GM10266 (cell line): ENCODE measurements around the gene PHF24.

Source experiments
- DNase-seq: peaks from one replicate; pipeline ENCODE4 v3.0.0; 2012; ENCODE audit errors: extremely low spot score
- CTCF ChIP-seq: IDR thresholded peaks from 2 replicates; pipeline ENCODE4 v1.5.1; 2012; ENCODE audit warnings: mild to moderate bottlenecking, low read depth; ENCODE audit not compliant: control insufficient read depth, insufficient read depth; ENCODE audit errors: missing control alignments

The PHF24 gene

DNA sequence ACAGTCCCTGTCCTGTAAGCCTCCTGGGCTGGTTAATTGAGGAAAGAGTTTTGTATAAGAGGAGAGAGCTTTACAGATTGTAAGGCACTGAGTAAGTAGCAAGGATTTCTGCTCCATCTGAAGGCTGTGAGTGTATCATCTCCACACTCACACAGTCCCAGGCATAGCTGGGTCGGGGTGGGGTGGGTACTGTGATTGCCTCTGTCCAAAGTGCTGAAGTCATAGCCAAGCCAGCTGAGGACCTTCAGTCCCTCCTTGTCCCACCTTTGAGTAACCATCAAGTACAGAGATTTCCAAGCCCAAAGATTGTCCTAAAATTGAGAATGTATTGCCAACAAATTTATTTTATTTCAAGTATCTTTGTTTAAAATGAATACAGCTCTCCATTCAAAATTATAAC, 26.0 kb downstream of the PHF24 start:
- no peak for TF ChIP-seq CTCF
- DNase-seq = no peak

DNA sequence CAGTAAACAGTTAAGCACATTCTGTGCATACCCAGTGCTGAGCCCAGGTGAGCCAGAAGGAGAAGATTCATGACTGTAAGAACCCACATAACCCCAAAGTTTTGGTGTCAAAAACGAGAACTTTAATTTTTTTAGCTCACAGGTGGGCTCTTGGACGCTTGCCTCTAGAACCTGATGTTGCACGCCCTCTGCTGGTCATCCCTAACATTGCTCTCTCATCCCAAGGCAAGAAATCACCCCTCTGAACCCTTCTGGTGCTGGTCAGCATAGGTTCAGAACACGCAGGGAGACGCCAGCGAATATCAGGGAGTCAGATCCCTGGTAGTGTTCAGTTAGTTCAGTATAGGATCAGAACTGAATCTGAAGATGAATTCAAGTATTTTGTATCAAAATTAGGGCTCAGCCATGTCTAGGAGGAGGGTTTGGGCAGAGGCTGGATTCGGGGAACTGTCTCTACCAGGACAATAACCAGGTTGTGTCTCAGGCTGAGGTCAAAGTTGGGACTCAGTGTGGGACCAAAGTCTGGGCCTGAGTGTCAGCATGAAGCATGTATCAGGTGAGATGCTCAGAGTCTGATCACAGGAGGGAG, 27.3 kb downstream of the PHF24 start:
- TF ChIP-seq CTCF = peak; percentile 90
- DNase-seq = peak; percentile 50

- TF ChIP-seq CTCF = no peak
- DNase-seq = peak; percentile 38
Measured at GRCh38 chr9:34986540-34987047, 28.5 kb downstream of the PHF24 start.

DNA sequence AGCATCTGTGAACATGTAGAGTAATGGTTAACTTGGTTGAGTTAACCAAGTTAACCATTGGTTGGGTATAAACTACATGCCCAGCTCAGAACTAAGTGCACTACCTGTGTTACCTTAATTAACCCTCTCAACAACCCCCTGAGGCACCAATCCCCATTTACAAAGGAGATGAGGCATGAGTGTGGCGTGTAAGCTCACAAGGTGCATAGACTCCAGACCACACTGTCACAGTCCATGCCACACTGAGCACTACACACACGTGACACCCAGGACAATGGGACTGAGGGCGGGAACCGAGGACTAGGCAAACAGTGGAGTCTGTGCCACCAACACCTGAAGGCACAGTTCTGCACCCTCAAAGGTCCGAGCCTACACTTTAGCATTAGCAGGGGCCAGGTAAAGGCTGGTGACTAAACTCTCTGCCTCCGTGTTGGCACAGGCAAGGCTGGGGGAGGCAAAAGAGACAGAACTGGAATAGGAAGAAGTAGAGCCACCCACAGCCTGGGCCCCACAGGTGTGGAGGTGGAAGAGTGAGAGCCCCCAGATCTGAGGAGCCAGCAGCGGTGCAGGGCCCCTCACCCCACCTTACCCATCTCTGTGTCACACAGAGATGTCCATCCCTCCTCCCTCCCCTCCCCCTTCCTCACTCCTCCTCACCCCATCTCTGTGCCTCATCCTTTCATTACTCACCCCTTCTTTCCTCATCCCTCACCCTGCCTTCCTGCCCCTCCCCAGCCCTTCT, 29.2 kb downstream of the PHF24 start:
- DNase-seq = no peak

GRCh38 chr9:34988218-34989002, 30.3 kb downstream of the PHF24 start:
- DNase-seq = no peak
- no peak for TF ChIP-seq CTCF

More for the DNA sequence above, 29.2 kb downstream of the PHF24 start:
- no peak for TF ChIP-seq CTCF

- DNase-seq = peak; percentile 97
- no peak for TF ChIP-seq CTCF
Measured at GRCh38 chr9:34989003-34989945, 31.2 kb downstream of the PHF24 start, which contains the start of gene DNAJB5. Gene DNAJB5 (plus strand): TSS chr9:34989745. CDS start chr9:34990631, 886 bp downstream.
